ENCODE data around the gene GJA5. TPM values are rescaled to one million over a fixed set of nuclear protein-coding genes. Genes with fewer than 3 reads are reported as not detected.
A peak's percentile ranks its signal among the peaks of the same experiment; 100 is the strongest.

The GJA5 gene
- total and polyA plus RNA-seq, 12 donors = 4.8 to 20.0 (median 12.3) TPM

DNA sequence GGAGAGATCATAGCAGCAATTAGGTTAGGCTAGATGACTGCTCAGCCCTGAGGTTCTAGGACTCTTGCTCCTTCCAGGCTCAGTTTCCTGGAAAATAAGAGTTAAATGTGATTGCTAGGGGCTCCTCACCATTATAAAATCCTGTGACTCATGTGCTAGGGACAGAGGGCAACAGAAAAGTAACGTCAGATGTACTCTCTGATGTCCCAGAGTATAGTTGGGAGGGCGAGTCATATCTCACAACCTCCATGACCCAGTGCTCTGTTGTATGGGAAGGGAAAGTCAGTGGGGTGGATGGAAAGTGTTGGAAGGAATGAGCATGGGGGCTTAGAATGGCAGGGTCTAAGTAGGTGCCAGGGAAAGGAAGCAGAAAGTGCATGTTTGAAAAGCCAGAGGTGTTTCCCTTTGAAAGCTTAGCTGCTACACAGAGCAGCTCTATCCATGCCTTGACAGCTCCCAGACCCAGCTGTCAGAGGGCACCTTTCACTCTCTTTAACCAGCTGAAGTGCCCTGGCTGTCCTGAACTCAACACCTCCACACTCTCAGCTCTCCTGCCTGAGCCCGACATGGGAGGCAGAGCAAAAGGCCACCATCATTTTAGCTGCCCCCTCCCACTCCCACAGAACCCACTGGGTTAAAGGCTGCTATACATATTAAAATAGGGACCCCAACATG, 11.6 kb downstream of the GJA5 start:
- no peaks in the 10 kb centered on the region for H3K36me3 ChIP-seq
- H3K27ac ChIP-seq = peak overlapping the region in 5 of 10 donors; percentile 16 to 76 (median 70)
- DNase-seq = peak in 1 of 2 donors; percentile 48
- peak; percentile 87 to 96 (median 93) for ATAC-seq
- peaks cover 0 to 16% (median 11%) of the 10 kb centered on the region in 9 donors for H3K4me1 ChIP-seq
- intact Hi-C loops (cut with DNase I) = loop anchor here in 2 of 10 donors (5.0 to 10.0 kb wide), 2 partner anchors 66 to 73 kb away; no protein-coding TSS in a partner anchor
- WGBS, 2 donors = 32 to 52% methylated on average over 3 of the region's 3 CpGs
- H3K4me3 ChIP-seq = no peak overlapping the region
- TF ChIP-seq CTCF (IDR thresholded peaks at IDR 0.05) = no peak
- no peaks in the 10 kb centered on the region for H3K9me3 ChIP-seq
- H3K27me3 ChIP-seq = no peaks in the 10 kb centered on the region

GRCh38 chr1:147747966-147748365, 12.4 kb downstream of the GJA5 start:
- H3K9me3 ChIP-seq = no peaks in the 10 kb centered on the region
- no peak overlapping the region for H3K4me3 ChIP-seq
- TF ChIP-seq CTCF (IDR thresholded peaks at IDR 0.05) = no peak
- no peaks in the 10 kb centered on the region for H3K36me3 ChIP-seq
- no peak for ATAC-seq
- peaks cover 0 to 12% (median 11%) of the 10 kb centered on the region in 9 donors for H3K4me1 ChIP-seq
- no peak for DNase-seq
- peak overlapping the region in 4 of 10 donors; percentile 39 to 76 (median 72) for H3K27ac ChIP-seq
- H3K27me3 ChIP-seq = no peaks in the 10 kb centered on the region
- intact Hi-C loops (cut with DNase I) = loop anchor here in 2 of 10 donors (5.0 to 10.0 kb wide), 2 partner anchors 67 to 74 kb away; no protein-coding TSS in a partner anchor

- H3K4me3 ChIP-seq = no peak overlapping the region
- 75 to 84% methylated on average over 4 of the region's 4 CpGs for WGBS, 2 donors
- intact Hi-C loops (cut with DNase I) = loop anchor here in 2 of 10 donors (5.0 to 10.0 kb wide), 2 partner anchors 70 to 77 kb away; no protein-coding TSS in a partner anchor
- H3K9me3 ChIP-seq = no peaks in the 10 kb centered on the region
- no peak for TF ChIP-seq CTCF (IDR thresholded peaks at IDR 0.05)
- H3K27me3 ChIP-seq = no peaks in the 10 kb centered on the region
- no peak overlapping the region for H3K27ac ChIP-seq
- no peaks in the 10 kb centered on the region for H3K36me3 ChIP-seq
- ATAC-seq = no peak
- peaks cover 0 to 23% (median 11%) of the 10 kb centered on the region in 9 donors for H3K4me1 ChIP-seq
- DNase-seq = no peak
Observed at GRCh38 chr1:147745271-147745670, 15.1 kb downstream of the GJA5 start.

DNA sequence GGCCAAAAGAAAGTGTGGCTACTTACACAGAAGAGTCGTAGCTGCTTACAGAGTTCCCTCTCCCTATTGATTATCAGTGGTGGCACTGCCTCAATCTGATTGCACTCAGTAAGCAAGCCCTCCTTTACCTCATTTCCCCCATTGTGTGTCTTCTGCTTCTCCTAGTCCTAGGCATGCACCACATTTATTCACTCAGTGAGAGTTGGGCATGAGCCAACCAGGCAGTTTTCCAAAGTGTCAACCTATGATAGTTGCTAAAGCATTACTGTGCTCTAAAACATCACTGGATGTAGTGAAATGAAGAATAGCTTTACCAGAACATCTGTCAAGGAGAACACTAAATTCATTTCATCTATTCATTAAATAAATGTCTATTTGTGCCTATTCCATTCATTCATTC, 19.3 kb downstream of the GJA5 start:
- no peaks in the 10 kb centered on the region for H3K9me3 ChIP-seq
- intact Hi-C loops (cut with DNase I) = loop anchor here in 1 of 10 donors (10.0 kb wide), 1 partner anchor 74 kb away; no protein-coding TSS in a partner anchor
- no peak for TF ChIP-seq CTCF (IDR thresholded peaks at IDR 0.05)
- peak overlapping the region in 3 of 10 donors; percentile 6 to 70 (median 11) for H3K27ac ChIP-seq
- ATAC-seq (peak in 3 of 8 donors; percentile 34 to 48 (median 41)), DNase-seq (peak in 1 of 2 donors; percentile 29)
- no peaks in the 10 kb centered on the region for H3K36me3 ChIP-seq
- H3K27me3 ChIP-seq = no peaks in the 10 kb centered on the region
- peaks cover 0 to 43% (median 13%) of the 10 kb centered on the region in 9 donors for H3K4me1 ChIP-seq
- 50 to 53% methylated on average over 1 of the region's 1 CpG for WGBS, 2 donors
- no peak overlapping the region for H3K4me3 ChIP-seq

All from heart right ventricle (tissue), 16 donors.